ENCODE measurements around the gene ALG1. TPM values are rescaled to one million over a fixed set of nuclear protein-coding genes. Genes with fewer than 3 reads are reported as not detected.

The ALG1 gene
- polyA plus RNA-seq, 1 donor from 2014 or later: 13.9 TPM

DNA sequence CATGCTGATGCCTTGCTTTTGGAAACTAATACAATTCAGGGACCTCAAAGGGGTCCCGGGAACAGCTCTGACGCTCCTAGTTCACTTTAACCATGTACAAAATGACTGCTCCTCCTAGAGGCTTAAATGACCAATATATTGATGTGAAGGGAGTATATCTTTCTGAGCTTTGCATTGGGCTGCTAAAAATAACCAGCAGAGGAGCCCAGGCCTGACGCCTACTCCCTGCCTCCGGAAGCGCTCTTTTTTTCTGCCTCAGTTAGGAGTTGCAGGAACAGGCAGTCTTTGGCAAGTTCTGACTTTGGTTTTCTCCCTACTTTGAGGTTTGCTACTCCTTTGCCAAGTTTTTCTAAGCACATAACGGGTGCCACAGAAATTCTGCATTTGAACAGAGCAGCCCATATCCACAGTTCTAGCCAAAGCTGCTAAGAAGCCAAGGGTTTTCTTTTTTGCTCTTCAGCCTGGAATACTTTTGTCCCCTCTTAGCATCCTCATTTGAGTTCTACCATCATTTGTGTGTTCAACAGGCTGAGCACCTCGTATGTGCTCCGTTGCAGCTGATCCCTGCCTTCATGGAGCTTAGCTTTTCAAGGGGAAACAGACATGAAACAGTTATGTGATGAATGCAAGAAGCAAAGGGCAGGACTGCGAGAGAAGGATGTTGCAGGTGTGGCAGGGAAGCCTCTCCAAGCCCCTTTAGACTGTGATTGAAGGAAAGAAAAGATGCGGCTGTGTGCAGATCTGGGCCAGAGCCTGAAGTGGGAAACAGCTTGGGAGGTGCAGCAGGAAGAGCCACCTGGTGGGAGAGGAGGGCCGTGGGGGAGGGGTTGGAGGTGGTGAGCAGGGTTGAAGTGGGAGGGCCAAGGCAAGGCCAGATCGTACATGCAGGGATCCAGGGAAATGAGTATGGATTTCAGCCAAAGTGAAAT lies 35.2 kb upstream of the ALG1 start:
- Histone ChIP-seq H3K9me3 (ENCODE audit: low read length) (no peaks in the 10 kb centered on the region), H3K4me3 (ENCODE audit: low read length) (no peak overlapping the region), H3K27ac (ENCODE audit: low read length) (no peak overlapping the region), H3K36me3 (ENCODE audit: insufficient read depth, low read length) (no peaks in the 10 kb centered on the region), H2AFZ (ENCODE audit: low read depth, low read length) (no peak overlapping the region), H3K9me2 (ENCODE audit: insufficient read depth, low read length) (no peaks in the 10 kb centered on the region), H4K20me1 (ENCODE audit: insufficient read depth) (no peaks in the 10 kb centered on the region), H3K4me2 (ENCODE audit: low read length) (no peak overlapping the region), H3K79me2 (replicated peaks; ENCODE audit: insufficient read depth, low read length) (no peaks in the 10 kb centered on the region), H3F3A (ENCODE audit: insufficient read depth, low read length, poor library complexity, severe bottlenecking) (no peaks in the 10 kb centered on the region), H3K9ac (ENCODE audit: low read length) (no peak overlapping the region), H3K27me3 (ENCODE audit: insufficient read depth, low read depth, low read length) (no peaks in the 10 kb centered on the region)
- TF ChIP-seq RAD21 (conservative IDR thresholded peaks at IDR 0.05): no peak
- no peak for TF ChIP-seq POLR2AphosphoS5 (IDR thresholded peaks at IDR 0.05)
- TF ChIP-seq, protein P1, sequence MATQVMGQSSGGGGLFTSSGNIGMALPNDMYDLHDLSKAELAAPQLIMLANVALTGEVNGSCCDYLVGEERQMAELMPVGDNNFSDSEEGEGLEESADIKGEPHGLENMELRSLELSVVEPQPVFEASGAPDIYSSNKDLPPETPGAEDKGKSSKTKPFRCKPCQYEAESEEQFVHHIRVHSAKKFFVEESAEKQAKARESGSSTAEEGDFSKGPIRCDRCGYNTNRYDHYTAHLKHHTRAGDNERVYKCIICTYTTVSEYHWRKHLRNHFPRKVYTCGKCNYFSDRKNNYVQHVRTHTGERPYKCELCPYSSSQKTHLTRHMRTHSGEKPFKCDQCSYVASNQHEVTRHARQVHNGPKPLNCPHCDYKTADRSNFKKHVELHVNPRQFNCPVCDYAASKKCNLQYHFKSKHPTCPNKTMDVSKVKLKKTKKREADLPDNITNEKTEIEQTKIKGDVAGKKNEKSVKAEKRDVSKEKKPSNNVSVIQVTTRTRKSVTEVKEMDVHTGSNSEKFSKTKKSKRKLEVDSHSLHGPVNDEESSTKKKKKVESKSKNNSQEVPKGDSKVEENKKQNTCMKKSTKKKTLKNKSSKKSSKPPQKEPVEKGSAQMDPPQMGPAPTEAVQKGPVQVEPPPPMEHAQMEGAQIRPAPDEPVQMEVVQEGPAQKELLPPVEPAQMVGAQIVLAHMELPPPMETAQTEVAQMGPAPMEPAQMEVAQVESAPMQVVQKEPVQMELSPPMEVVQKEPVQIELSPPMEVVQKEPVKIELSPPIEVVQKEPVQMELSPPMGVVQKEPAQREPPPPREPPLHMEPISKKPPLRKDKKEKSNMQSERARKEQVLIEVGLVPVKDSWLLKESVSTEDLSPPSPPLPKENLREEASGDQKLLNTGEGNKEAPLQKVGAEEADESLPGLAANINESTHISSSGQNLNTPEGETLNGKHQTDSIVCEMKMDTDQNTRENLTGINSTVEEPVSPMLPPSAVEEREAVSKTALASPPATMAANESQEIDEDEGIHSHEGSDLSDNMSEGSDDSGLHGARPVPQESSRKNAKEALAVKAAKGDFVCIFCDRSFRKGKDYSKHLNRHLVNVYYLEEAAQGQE (IDR thresholded peaks at IDR 0.05; ENCODE audit: borderline replicate concordance): no peak
- TF ChIP-seq MXI1 (conservative IDR thresholded peaks at IDR 0.05; ENCODE audit: poor library complexity, severe bottlenecking): no peak
- no peak for TF ChIP-seq EZH2 (IDR thresholded peaks at IDR 0.05; ENCODE audit: borderline replicate concordance, insufficient read depth, low read length, poor library complexity, severe bottlenecking)
- no peak for TF ChIP-seq SMC3 (conservative IDR thresholded peaks at IDR 0.05; ENCODE audit: poor library complexity)

DNA sequence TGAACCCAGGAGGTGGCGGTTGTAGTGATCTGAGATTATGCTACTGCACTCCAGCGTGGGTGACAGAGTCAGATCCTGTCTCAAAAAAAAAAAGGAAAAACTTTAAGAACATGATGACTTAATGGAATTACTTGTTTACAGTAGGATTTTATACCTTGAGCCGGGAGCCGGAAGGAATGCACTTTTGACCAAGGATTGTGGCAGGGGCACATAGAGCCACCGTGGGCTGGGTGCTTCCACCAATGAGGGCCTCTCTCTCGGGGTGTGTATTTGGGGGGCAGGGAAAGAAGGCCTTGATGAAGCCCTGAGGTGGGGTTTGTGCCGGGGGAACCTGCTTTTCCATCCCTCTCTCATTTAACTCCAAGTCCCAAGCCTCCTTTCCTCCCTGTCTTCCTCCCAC lies 31.2 kb upstream of the ALG1 start:
- no peak overlapping the region for H3K4me2 ChIP-seq (ENCODE audit: low read length)
- no peak overlapping the region for H3K9ac ChIP-seq (ENCODE audit: low read length)
- H2AFZ ChIP-seq (ENCODE audit: low read depth, low read length): no peak overlapping the region
- H3F3A ChIP-seq (ENCODE audit: insufficient read depth, low read length, poor library complexity, severe bottlenecking): no peaks in the 10 kb centered on the region
- H3K27me3 ChIP-seq (ENCODE audit: insufficient read depth, low read depth, low read length): no peaks in the 10 kb centered on the region
- no peaks in the 10 kb centered on the region for H4K20me1 ChIP-seq (ENCODE audit: insufficient read depth)
- TF ChIP-seq, protein P1 (IDR thresholded peaks at IDR 0.05; ENCODE audit: borderline replicate concordance): no peak
- no peak for TF ChIP-seq TAF1 (IDR thresholded peaks at IDR 0.05; ENCODE audit: low read depth)
- TF ChIP-seq POLR2AphosphoS5 (IDR thresholded peaks at IDR 0.05): no peak
- TF ChIP-seq SMC3 (conservative IDR thresholded peaks at IDR 0.05; ENCODE audit: poor library complexity): no peak
- no peak for TF ChIP-seq EZH2 (IDR thresholded peaks at IDR 0.05; ENCODE audit: borderline replicate concordance, insufficient read depth, low read length, poor library complexity, severe bottlenecking)
- no peak for TF ChIP-seq MXI1 (conservative IDR thresholded peaks at IDR 0.05; ENCODE audit: poor library complexity, severe bottlenecking)
- TF ChIP-seq RAD21 (conservative IDR thresholded peaks at IDR 0.05): no peak
- TF ChIP-seq, protein P2, sequence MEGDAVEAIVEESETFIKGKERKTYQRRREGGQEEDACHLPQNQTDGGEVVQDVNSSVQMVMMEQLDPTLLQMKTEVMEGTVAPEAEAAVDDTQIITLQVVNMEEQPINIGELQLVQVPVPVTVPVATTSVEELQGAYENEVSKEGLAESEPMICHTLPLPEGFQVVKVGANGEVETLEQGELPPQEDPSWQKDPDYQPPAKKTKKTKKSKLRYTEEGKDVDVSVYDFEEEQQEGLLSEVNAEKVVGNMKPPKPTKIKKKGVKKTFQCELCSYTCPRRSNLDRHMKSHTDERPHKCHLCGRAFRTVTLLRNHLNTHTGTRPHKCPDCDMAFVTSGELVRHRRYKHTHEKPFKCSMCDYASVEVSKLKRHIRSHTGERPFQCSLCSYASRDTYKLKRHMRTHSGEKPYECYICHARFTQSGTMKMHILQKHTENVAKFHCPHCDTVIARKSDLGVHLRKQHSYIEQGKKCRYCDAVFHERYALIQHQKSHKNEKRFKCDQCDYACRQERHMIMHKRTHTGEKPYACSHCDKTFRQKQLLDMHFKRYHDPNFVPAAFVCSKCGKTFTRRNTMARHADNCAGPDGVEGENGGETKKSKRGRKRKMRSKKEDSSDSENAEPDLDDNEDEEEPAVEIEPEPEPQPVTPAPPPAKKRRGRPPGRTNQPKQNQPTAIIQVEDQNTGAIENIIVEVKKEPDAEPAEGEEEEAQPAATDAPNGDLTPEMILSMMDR (IDR thresholded peaks at IDR 0.05; ENCODE audit: poor library complexity, severe bottlenecking): no peak
- TF ChIP-seq EP300 (conservative IDR thresholded peaks at IDR 0.05; ENCODE audit: poor library complexity, severe bottlenecking): no peak
- no peak overlapping the region for H3K4me3 ChIP-seq (ENCODE audit: low read length)
- H3K27ac ChIP-seq (ENCODE audit: low read length): no peak overlapping the region
- no peaks in the 10 kb centered on the region for H3K36me3 ChIP-seq (ENCODE audit: insufficient read depth, low read length)
- H3K9me3 ChIP-seq (ENCODE audit: low read length): no peaks in the 10 kb centered on the region
- H3K9me2 ChIP-seq (ENCODE audit: insufficient read depth, low read length): no peaks in the 10 kb centered on the region
- no peaks in the 10 kb centered on the region for H3K79me2 ChIP-seq (replicated peaks; ENCODE audit: insufficient read depth, low read length)

Measured in neural cell (in vitro differentiated cells).